ENCODE results near the gene RGS16. TPM values are rescaled to one million over a fixed set of nuclear protein-coding genes. Genes with fewer than 3 reads are reported as not detected.

Gene RGS16
- total RNA-seq, 1 donor from 2014 or later, result 2.3 TPM

DNA sequence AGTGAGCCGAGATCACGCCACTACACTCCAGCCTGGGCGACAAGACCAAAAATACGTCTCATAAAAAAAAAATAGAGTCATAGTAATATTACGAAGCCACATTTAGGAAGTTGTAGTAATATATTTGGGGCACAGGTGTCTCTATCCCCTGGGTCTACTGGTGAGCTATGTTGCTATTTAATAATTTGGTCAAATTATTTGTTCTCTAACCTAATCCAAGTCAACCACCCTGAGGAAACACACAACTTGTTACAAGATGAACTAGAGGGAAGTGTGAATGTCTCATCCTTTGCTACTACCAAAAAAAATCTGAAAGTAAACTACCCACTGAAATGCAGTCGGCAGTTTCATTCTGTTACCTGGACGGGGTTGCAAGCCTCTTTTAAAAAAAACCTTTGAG lies 44.9 kb upstream of the RGS16 start:
- no peaks in the 10 kb centered on the region for H3K36me3 ChIP-seq (ENCODE audit: control insufficient read depth, insufficient read depth, low read length)
- DNase-seq (ENCODE audit: low read depth), result no peak
- TF ChIP-seq, protein P1, sequence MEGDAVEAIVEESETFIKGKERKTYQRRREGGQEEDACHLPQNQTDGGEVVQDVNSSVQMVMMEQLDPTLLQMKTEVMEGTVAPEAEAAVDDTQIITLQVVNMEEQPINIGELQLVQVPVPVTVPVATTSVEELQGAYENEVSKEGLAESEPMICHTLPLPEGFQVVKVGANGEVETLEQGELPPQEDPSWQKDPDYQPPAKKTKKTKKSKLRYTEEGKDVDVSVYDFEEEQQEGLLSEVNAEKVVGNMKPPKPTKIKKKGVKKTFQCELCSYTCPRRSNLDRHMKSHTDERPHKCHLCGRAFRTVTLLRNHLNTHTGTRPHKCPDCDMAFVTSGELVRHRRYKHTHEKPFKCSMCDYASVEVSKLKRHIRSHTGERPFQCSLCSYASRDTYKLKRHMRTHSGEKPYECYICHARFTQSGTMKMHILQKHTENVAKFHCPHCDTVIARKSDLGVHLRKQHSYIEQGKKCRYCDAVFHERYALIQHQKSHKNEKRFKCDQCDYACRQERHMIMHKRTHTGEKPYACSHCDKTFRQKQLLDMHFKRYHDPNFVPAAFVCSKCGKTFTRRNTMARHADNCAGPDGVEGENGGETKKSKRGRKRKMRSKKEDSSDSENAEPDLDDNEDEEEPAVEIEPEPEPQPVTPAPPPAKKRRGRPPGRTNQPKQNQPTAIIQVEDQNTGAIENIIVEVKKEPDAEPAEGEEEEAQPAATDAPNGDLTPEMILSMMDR (IDR thresholded peaks at IDR 0.05; ENCODE audit: insufficient read depth, low read length, poor library complexity, severe bottlenecking), result no peak
- no peak overlapping the region for H3K4me3 ChIP-seq (ENCODE audit: low read depth, low read length)
- peaks cover 2% of the 10 kb centered on the region for H3K27me3 ChIP-seq (ENCODE audit: control insufficient read depth, insufficient read depth, low read length)

DNA sequence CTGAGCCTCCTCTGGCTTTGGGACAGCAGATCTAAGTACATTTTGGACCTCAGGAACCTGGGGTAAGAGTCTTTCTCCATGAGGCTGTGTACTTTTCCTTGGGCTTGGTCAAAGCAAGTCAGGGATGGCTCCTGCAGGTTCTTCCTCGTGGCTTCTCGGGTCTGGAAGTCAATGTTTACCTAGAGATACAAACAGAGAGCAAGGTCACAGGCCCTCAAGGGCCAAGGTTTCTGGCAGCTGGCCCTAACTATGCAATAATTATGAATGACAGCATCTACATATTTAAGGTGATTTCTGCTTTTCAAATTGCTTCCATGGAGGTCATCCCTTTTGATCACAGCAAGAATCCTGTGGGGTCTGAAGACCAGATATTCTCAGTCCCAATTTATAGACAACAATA lies 42.5 kb upstream of the RGS16 start:
- Histone ChIP-seq H3K4me3 (ENCODE audit: low read depth, low read length) (no peak overlapping the region), H3K27me3 (ENCODE audit: control insufficient read depth, insufficient read depth, low read length) (peaks cover 2% of the 10 kb centered on the region), H3K36me3 (ENCODE audit: control insufficient read depth, insufficient read depth, low read length) (no peaks in the 10 kb centered on the region)
- DNase-seq (ENCODE audit: low read depth), result no peak
- TF ChIP-seq, protein P1 (IDR thresholded peaks at IDR 0.05; ENCODE audit: insufficient read depth, low read length, poor library complexity, severe bottlenecking), result no peak

DNA sequence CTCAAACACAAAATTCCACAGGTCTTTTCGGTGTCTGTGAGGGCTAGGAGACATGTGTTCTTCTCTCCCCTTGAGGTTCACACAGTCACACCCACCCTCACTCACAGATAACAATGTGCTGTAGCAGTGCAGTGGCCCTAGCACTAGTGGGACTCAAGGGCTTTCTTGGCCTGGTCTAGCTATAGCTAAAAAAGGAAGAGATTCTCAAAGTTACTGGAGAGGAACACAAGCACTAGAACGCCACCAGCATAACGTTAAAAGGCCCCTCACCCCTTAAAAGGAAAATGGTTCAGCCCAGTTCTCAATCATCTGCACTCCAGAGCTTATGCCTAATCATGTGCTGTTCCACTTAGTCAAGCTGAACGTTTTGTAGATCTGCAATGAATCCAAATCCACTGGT lies 40.7 kb upstream of the RGS16 start:
- TF ChIP-seq, protein P1 (IDR thresholded peaks at IDR 0.05; ENCODE audit: insufficient read depth, low read length, poor library complexity, severe bottlenecking), result no peak
- no peaks in the 10 kb centered on the region for H3K36me3 ChIP-seq (ENCODE audit: control insufficient read depth, insufficient read depth, low read length)
- peaks cover 2% of the 10 kb centered on the region for H3K27me3 ChIP-seq (ENCODE audit: control insufficient read depth, insufficient read depth, low read length)
- no peak overlapping the region for H3K4me3 ChIP-seq (ENCODE audit: low read depth, low read length)
- DNase-seq (ENCODE audit: low read depth), result no peak

DNA sequence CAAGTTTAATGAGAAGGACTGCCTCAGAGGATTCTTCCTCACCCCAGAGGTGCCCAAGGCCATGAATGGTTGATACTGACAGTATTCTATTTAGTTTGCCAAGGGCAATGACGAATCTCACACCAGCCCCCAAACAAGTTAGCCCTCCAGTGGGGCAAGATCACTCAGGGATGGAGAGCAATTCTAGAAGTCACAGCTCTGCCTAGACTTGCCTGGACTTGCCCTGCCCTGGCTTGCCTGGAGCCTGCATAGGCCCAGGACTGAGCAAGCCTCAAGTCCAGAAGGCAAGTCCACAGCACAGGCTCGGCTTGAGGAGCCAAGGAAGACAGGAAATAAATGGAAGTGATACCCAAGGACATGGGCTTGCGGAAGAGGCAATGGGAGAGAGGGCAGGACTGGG lies 39.5 kb upstream of the RGS16 start:
- Histone ChIP-seq H3K36me3 (ENCODE audit: control insufficient read depth, insufficient read depth, low read length) (no peaks in the 10 kb centered on the region), H3K4me3 (ENCODE audit: low read depth, low read length) (no peak overlapping the region), H3K27me3 (ENCODE audit: control insufficient read depth, insufficient read depth, low read length) (peaks cover 2% of the 10 kb centered on the region)
- DNase-seq (ENCODE audit: low read depth), result no peak
- TF ChIP-seq, protein P1 (IDR thresholded peaks at IDR 0.05; ENCODE audit: insufficient read depth, low read length, poor library complexity, severe bottlenecking), result no peak

DNA sequence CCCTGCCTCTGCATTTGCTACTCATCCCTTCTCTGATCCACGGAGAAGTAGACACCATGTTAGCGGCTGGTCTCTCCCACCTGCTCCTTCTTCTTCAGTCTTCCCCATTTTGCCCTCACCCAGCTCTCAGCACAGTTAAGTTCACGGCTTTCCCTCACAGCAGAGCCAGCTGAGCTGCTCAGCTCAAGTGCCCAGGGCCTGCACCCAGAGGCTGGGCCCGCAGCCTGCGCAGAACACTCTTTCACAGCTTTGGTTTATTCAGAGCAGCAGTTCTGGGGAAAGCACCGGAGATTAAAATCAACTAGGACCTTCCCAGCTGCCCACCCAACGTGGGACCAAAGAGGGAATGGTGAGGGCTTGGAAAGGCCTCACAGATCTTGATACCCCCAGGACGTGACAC lies 38.3 kb upstream of the RGS16 start:
- no peak overlapping the region for H3K4me3 ChIP-seq (ENCODE audit: low read depth, low read length)
- no peaks in the 10 kb centered on the region for H3K36me3 ChIP-seq (ENCODE audit: control insufficient read depth, insufficient read depth, low read length)
- no peak for DNase-seq (ENCODE audit: low read depth)

DNA sequence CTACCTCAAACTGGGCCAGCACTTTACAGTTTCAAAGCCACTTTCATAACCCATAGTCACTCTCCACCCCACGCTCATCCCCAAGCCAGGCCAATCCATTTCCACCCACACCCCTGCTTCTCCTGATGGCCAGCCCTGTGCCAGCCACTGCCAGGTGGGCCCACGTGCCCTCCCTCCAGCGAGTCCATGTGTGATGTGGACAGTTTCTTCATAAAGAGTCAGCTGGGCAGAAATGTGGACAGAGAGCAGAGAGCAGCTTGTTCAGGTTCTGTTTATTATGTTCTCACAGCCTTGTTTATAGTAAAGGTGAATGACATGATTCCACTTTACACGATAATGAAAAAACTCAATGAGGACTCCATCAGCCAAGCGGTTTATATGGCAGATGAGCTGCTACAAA lies 37.4 kb upstream of the RGS16 start:
- no peaks in the 10 kb centered on the region for H3K27me3 ChIP-seq (ENCODE audit: control insufficient read depth, insufficient read depth, low read length)
- TF ChIP-seq, protein P1 (IDR thresholded peaks at IDR 0.05; ENCODE audit: insufficient read depth, low read length, poor library complexity, severe bottlenecking), result no peak
- no peak overlapping the region for H3K4me3 ChIP-seq (ENCODE audit: low read depth, low read length)
- no peaks in the 10 kb centered on the region for H3K36me3 ChIP-seq (ENCODE audit: control insufficient read depth, insufficient read depth, low read length)
- no peak for DNase-seq (ENCODE audit: low read depth)

More for the DNA sequence above, 38.3 kb upstream of the RGS16 start:
- peaks cover 2% of the 10 kb centered on the region for H3K27me3 ChIP-seq (ENCODE audit: control insufficient read depth, insufficient read depth, low read length)
- TF ChIP-seq, protein P1 (IDR thresholded peaks at IDR 0.05; ENCODE audit: insufficient read depth, low read length, poor library complexity, severe bottlenecking), result no peak
